ENCODE results near the gene DPH7. TPM values are rescaled to one million over a fixed set of nuclear protein-coding genes. Genes with fewer than 3 reads are reported as not detected.

DPH7 gene
- total RNA-seq, 2 donors from 2014 or later: 44.4 to 46.5 TPM

DNA sequence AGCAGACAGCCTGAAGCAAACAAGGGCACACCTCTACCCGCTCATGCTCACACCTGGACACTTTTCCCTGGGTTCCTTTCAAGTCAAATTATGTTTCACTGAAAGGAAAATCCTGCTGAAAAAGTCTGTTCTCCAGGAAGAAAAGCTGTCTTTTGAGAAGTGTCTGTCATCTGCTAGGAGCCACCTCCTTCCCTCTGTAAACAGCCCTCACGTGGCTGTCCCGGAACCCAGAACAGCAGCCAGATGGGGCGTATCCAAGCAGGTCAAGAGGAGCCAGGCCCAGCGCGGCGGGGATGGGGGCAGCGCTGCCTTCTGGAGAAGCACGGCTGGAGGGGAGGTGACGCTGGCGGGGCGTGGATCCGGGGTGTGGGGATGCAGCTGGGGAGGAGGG lies 28.5 kb downstream of the DPH7 start, which contains the start of gene PNPLA7:
PNPLA7 (minus strand) TSS at position 172 of the 391 bp plus-strand sequence. CDS start 205 bp downstream, outside the sequence.
- H3K27me3 ChIP-seq: no peaks in the 10 kb centered on the region
- ATAC-seq (peak; percentile 76), DNase-seq (peak; percentile 90 to 94 (median 94))
- peak within 1 kb of the TSS; percentile 71 to 94 (median 85) for H3K27ac ChIP-seq
- WGBS, 2 donors: 0 to 2% methylated on average over 8 to 13 of the region's 13 CpGs
- H3K36me3 ChIP-seq (replicated peaks in 1 of 2; ENCODE audit: insufficient read depth in 1 of 2, low read depth in 2 of 2): peaks cover 0 to 1% of the 10 kb centered on the region in 2 donors
- H3K4me1 ChIP-seq: peaks cover 35% of the 10 kb centered on the region
- TF ChIP-seq, protein P1, sequence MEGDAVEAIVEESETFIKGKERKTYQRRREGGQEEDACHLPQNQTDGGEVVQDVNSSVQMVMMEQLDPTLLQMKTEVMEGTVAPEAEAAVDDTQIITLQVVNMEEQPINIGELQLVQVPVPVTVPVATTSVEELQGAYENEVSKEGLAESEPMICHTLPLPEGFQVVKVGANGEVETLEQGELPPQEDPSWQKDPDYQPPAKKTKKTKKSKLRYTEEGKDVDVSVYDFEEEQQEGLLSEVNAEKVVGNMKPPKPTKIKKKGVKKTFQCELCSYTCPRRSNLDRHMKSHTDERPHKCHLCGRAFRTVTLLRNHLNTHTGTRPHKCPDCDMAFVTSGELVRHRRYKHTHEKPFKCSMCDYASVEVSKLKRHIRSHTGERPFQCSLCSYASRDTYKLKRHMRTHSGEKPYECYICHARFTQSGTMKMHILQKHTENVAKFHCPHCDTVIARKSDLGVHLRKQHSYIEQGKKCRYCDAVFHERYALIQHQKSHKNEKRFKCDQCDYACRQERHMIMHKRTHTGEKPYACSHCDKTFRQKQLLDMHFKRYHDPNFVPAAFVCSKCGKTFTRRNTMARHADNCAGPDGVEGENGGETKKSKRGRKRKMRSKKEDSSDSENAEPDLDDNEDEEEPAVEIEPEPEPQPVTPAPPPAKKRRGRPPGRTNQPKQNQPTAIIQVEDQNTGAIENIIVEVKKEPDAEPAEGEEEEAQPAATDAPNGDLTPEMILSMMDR (IDR thresholded peaks at IDR 0.05): no peak
- TF ChIP-seq POLR2A (IDR thresholded peaks at IDR 0.05): peak in 2 of 3 donors; percentile 44 to 50
- H3K4me3 ChIP-seq: peak within 1 kb of the TSS; percentile 25 to 57
- intact Hi-C loops (cut with DNase I): no loop called here
- no peaks in the 10 kb centered on the region for H3K9me3 ChIP-seq

DNA sequence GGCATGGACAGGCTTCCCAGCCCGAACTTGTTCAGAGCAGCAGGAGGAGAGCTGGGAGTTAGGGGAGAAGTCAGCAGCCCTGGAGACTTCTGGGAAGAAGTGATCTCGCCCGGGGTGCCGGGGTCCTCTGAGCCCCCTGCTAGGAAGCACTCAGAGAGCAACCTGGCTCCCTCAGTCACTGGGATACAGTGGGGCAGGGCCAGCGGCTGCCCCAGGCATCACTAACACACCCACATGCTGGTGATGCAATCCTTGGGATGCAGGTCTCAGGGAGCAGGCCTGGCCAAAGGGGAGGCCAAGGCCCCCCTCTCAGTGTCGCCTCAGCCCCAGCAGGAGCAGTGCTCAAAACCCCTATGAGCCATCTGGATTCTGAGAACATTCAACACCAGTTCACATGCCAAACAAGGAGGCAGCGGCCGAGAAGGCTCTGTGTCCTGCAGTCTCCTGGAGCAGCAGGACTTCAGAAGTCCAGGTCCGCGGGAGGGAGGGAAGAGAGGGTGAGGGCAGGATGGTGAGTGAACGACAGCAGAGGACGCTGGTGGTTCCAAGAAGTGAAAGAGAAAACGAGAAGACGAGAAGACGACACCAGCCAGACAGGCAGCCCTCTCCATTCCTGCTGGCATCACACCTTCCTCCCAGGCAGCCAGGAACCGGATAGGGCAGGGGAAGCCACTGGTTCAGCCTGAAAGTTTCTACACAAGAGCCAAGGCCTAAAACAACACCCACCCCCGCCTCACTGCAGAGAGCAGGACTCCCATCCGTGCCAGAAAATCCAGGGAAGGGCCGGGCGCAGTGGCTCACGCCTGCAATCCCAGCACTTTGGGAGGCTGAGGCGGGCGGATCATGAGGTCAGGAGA lies 30.8 kb downstream of the DPH7 start:
- Histone ChIP-seq H3K27me3 (no peaks in the 10 kb centered on the region), H3K27ac (no peak overlapping the region), H3K4me1 (peaks cover 35% of the 10 kb centered on the region), H3K4me3 (no peak overlapping the region), H3K9me3 (no peaks in the 10 kb centered on the region), H3K36me3 (replicated peaks in 1 of 2; ENCODE audit: insufficient read depth in 1 of 2, low read depth in 2 of 2) (no peaks in the 10 kb centered on the region)
- no peak for DNase-seq
- ATAC-seq: no peak
- 82 to 91% methylated on average over 14 to 20 of the region's 23 CpGs for WGBS, 2 donors
- TF ChIP-seq POLR2A (IDR thresholded peaks at IDR 0.05): no peak
- TF ChIP-seq, protein P1 (IDR thresholded peaks at IDR 0.05): no peak
- intact Hi-C loops (cut with DNase I): no loop called here

DNA sequence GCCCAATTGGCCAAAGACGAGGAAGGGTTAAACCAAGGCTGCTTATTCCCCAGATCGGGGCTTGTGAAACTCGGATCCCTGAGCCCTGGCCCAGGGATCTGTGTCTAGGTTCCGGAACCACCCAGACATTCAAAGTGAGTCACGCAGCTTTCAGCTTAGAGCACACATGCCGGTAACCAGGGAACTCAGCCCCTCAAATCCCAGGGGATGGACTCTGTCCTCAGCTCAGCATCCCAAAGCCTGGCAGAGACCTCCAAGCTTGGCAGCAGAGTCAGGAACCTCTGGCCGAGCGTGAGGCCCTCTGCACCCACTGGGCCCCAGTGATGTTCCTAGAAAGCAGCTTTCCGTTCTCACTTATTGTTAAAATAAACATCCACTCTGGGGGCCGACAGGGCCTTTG lies 33.6 kb downstream of the DPH7 start:
- H3K4me3 ChIP-seq: no peak overlapping the region
- H3K9me3 ChIP-seq: no peaks in the 10 kb centered on the region
- intact Hi-C loops (cut with DNase I): no loop called here
- H3K27me3 ChIP-seq: no peaks in the 10 kb centered on the region
- WGBS, 2 donors: 58 to 79% methylated on average over 5 to 9 of the region's 10 CpGs
- H3K36me3 ChIP-seq (replicated peaks in 1 of 2; ENCODE audit: insufficient read depth in 1 of 2, low read depth in 2 of 2): no peaks in the 10 kb centered on the region
- TF ChIP-seq, protein P1 (IDR thresholded peaks at IDR 0.05): no peak
- no peak for TF ChIP-seq POLR2A (IDR thresholded peaks at IDR 0.05)
- peak overlapping the region in 1 of 4 donors; percentile 11 for H3K27ac ChIP-seq
- peaks cover 26% of the 10 kb centered on the region for H3K4me1 ChIP-seq
- DNase-seq: peak in 2 of 4 donors; percentile 31 to 53
- no peak for ATAC-seq

DNA sequence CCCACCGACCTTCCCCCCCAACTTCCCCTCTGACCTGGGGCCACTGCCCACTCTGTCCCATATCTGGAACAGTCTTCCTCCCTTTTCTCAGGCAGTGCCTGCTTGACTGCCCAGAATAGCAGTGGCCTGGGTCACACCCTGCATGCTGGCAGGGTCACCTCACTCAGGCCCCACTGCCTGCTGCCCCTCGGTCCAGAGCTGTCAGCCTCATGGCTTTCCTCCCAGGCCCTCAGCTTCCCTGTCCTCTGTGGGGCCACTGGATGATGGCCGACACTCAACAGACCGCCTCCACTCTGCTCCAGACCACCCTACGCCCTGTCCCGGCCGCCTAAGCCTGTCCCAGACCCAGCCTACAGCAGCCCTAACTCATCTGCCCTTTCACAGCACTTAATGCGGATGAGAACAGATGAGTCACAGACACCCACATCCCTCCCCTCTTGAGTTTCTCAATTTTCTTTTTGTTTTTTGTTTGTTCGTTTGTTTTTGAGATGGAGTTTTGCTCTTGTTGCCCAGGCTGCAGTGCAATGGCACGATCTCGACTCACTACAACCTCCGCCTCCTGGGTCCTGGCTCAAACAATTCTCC lies 34.5 kb downstream of the DPH7 start:
- H3K9me3 ChIP-seq: no peaks in the 10 kb centered on the region
- intact Hi-C loops (cut with DNase I): no loop called here
- H3K4me3 ChIP-seq: no peak overlapping the region
- ATAC-seq (peak; percentile 40), DNase-seq (peak in 1 of 4 donors; percentile 44)
- H3K27me3 ChIP-seq: no peaks in the 10 kb centered on the region
- TF ChIP-seq, protein P1 (IDR thresholded peaks at IDR 0.05): no peak
- no peak for TF ChIP-seq POLR2A (IDR thresholded peaks at IDR 0.05)
- WGBS, 2 donors: 74 to 90% methylated on average over 12 of the region's 12 CpGs
- peaks cover 18% of the 10 kb centered on the region for H3K4me1 ChIP-seq
- no peaks in the 10 kb centered on the region for H3K36me3 ChIP-seq (replicated peaks in 1 of 2; ENCODE audit: insufficient read depth in 1 of 2, low read depth in 2 of 2)
- no peak overlapping the region for H3K27ac ChIP-seq
